NCI-H524 treated with DMSO at 0.1 percent for 48 hours (cell line): ENCODE measurements around the gene WNT1.

Experiments used
- DNase-seq: peaks from one replicate; lab custom pipeline; 2025; lab: John Stamatoyannopoulos, UW

The WNT1 gene

GRCh38 chr12:49000346-49000745, 22.2 kb downstream of the WNT1 start:
- DNase-seq, result peak; percentile 29

- DNase-seq, result no peak
Measured at GRCh38 chr12:49008943-49009342, 30.8 kb downstream of the WNT1 start.

GRCh38 chr12:49010092-49010668, 32.1 kb downstream of the WNT1 start:
- DNase-seq, result no peak

GRCh38 chr12:49012739-49013138, 34.6 kb downstream of the WNT1 start:
- DNase-seq, result no peak

GRCh38 chr12:49013428-49013827, 35.3 kb downstream of the WNT1 start:
- no peak for DNase-seq

GRCh38 chr12:49014547-49014946, 36.4 kb downstream of the WNT1 start:
- no peak for DNase-seq

- no peak for DNase-seq
Measured at GRCh38 chr12:49015196-49015595, 37.1 kb downstream of the WNT1 start.

GRCh38 chr12:49017891-49018260, 39.8 kb downstream of the WNT1 start:
- DNase-seq, result no peak

- DNase-seq, result peak; percentile 72
Measured at GRCh38 chr12:49018261-49019119, 40.4 kb downstream of the WNT1 start, which contains the start of gene PRKAG1. PRKAG1 (minus strand) TSS chr12:49018776; CDS start chr12:49018740, 36 bp downstream.

GRCh38 chr12:49019120-49019430, 41.0 kb downstream of the WNT1 start:
- no peak for DNase-seq

GRCh38 chr12:49019443-49020324, 41.6 kb downstream of the WNT1 start:
- DNase-seq, result peak; percentile 6

- DNase-seq, result no peak
Measured at GRCh38 chr12:49020441-49020840, 42.3 kb downstream of the WNT1 start.

GRCh38 chr12:49021292-49021915, 43.3 kb downstream of the WNT1 start:
- DNase-seq, result no peak

- no peak for DNase-seq
Measured at GRCh38 chr12:49022558-49023178, 44.5 kb downstream of the WNT1 start.

GRCh38 chr12:49023812-49024211, 45.7 kb downstream of the WNT1 start:
- DNase-seq, result no peak

GRCh38 chr12:49024543-49024942, 46.4 kb downstream of the WNT1 start:
- DNase-seq, result no peak

- DNase-seq, result no peak
Measured at GRCh38 chr12:49025463-49025862, 47.3 kb downstream of the WNT1 start.

GRCh38 chr12:49026101-49026500, 48.0 kb downstream of the WNT1 start:
- DNase-seq, result no peak

GRCh38 chr12:49026678-49027480, 48.8 kb downstream of the WNT1 start:
- DNase-seq, result no peak

- DNase-seq, result no peak
Measured at GRCh38 chr12:49027846-49028555, 49.9 kb downstream of the WNT1 start.
